ENCODE measurements around the gene CLIP4.
"Not testable (repeated sequence)": the region's sequence is repeated elsewhere in the genome, so short reads cannot be mapped to it uniquely, and the experiment has no call there.

The CLIP4 gene, protein sequence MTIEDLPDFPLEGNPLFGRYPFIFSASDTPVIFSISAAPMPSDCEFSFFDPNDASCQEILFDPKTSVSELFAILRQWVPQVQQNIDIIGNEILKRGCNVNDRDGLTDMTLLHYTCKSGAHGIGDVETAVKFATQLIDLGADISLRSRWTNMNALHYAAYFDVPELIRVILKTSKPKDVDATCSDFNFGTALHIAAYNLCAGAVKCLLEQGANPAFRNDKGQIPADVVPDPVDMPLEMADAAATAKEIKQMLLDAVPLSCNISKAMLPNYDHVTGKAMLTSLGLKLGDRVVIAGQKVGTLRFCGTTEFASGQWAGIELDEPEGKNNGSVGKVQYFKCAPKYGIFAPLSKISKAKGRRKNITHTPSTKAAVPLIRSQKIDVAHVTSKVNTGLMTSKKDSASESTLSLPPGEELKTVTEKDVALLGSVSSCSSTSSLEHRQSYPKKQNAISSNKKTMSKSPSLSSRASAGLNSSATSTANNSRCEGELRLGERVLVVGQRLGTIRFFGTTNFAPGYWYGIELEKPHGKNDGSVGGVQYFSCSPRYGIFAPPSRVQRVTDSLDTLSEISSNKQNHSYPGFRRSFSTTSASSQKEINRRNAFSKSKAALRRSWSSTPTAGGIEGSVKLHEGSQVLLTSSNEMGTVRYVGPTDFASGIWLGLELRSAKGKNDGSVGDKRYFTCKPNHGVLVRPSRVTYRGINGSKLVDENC

DNA sequence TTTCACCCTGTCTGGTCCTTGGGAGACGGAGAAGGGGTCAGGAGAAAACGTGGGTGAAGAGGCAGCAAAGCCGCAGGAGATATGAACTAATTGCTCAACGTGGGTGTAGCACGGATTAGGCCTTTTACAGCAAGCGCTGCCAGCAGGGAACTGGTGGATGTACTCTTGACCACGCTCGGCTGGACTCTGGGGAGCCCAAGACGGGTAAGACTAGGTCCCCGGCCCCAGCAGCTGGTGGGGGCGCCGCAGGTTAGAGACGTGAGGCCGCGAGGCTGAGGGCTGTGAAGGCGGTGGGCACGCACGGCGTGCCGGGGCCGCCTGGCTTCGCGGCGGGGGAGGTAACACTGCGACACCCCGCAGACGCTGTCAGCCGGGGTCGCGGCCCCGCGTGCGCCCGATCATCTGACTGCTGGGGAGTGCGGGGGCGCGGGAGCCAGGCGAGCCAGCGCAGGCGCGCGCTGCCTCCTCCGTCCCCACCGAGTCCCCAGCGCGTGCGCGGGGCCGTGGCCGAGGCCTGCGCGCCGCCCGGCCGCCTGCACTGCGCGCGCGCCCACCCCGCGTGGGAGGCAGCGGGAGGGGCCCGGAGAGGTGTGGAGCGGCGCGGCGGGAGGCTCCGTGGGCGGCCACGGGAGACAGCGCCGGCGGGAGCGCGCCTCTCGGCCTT, at the start of gene CLIP4:
CLIP4 (plus strand) TSS at position 470 of the 664 bp plus-strand sequence. CDS start 5,974 bp downstream, outside the sequence.
- peak; percentile 96 for DNase-seq (ENCODE audit: low spot score)

DNA sequence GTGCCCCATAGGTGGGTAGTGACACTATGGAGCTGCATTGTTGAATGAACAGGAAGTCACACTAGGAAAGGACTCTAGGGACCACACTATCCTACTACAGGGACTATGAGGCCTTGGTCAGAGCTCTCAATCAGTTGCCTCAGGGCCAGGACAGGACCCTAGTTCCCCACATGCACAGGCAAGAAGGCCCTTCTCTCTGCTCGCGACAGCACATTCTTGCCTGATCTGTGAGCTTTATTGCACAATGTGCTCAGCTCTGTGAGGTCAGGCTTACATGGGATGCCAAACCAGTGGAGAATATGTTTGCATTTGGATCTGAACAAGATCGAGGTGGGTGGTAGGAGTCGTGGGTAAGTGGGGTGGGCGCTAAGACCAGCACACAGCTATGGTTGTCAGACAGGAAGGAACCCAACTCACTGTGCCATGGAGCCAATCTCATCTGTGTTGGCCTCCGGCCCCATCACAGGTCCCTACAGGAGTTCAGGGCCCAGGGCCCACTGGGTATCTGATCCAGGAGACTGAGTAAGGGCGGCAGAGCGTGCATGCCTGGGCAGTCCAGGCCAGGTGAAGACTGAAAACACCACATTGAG, 48.8 kb upstream of the CLIP4 start:
- DNase-seq (ENCODE audit: low spot score): peak; percentile 68

DNA sequence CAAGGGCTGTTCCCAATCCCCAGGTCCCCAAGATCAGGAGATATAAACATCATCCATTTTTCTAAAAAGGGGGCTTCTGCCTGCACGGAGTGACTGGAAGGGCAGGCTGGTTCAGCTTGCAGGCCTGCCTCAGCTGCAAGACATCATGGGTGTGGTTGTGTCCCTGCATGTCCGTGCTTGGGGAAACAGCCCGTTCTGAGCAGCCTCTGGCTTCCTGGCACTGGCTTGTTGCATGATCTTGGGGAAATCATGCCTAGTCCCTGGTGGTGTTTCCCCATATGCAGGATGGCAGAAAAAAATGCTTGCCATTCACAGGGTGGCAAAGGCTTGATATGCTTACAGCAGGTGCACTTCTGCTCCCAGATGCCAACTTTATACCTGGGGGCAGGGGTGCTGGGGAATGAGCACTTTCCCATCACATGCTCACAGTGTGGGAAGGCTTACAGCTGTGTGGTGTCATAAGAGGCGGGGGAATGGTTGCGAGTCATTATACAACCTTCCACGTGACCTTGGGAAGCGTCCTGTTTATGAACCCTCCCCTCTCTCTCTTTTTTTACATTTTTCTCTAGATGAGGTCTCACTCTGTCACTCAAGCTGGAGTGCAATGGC, 48.1 kb upstream of the CLIP4 start:
- DNase-seq (ENCODE audit: low spot score): no peak

DNA sequence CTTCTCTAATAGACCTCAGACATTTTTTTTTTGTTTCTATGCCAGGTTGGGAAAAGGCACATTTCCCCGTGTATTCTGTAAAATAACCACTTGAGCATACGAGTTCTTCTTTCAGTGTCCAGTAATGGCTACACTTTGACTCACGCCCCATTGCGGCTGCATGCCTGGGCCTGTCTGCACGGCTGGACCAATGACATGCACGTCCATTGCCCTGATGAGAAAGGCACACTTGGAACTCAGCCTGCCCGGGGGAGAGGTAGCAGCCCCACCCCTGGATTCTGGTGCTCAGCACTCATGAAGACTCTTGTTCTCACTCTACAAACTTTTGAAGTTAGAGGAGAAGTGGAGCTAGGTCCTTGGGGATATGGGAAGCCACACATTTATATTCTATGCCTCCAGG, 46.7 kb upstream of the CLIP4 start:
- DNase-seq (ENCODE audit: low spot score): no peak

DNA sequence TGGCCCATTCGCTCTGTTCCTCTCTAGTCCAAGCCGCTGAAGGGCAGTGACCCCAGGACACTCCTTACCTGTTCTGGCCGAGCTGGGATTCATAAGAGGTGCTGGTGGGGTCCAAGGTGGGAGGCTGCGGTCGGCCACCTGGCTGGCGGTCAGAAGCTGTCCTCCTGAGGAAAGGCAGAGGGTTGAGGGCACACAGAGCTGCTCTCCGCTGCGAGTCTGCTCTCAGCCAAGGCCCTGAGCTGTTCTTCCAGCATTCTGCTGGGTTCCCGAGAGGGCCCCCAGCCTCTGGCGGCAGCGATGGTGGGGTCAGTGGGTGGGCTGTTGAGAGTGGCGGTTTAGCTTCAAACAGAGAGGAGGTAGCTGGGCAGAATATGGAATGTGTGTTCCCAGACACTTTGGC, 44.7 kb upstream of the CLIP4 start:
- no peak for DNase-seq (ENCODE audit: low spot score)

DNA sequence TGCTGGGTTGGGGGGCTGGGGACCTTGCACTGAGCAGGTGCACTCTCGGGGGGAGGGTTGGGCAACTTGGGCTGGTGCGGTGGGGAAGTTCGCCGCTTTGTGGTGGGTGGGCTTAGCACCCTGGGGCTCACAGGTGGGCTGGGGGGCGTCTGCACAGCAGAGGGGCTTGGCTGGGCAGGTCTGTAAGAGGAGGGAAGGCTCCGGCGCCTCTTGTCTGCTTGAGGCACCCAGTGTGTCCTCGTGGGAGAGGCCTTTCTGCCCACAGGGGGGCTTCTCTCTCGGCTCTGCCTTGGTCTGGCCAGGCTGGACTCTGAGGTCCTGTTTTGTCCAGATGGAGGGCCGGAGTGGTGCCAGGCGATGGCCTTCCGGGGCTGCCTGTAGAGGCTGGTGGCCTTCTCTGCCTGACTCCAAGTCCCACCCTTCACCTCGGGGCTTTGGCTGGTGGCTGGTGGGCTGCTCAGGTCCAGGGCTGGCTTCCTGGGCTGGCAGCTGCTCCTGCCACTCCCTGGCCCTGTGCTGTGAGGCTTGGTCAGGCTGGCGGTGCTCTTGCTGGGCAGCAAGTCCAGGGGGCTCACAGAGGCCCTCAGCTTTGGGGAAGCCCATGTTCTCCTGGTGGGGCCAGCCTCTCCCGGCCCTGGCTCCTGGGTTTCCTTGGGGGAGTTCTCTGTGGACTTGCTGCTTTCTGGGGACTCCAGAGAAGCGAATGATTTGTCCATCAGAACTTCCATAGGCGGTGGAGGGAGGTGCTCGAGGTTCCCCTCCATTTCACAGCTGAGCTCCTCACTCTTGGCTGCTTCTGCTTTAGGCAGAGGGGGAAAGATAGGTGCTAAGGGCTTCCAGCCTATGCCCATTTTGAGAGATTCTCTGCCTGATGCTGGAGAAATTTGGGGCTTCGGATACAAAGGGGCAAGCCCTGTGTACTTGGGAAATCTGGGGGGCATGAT, 43.9 kb upstream of the CLIP4 start:
- DNase-seq (ENCODE audit: low spot score): no peak

DNA sequence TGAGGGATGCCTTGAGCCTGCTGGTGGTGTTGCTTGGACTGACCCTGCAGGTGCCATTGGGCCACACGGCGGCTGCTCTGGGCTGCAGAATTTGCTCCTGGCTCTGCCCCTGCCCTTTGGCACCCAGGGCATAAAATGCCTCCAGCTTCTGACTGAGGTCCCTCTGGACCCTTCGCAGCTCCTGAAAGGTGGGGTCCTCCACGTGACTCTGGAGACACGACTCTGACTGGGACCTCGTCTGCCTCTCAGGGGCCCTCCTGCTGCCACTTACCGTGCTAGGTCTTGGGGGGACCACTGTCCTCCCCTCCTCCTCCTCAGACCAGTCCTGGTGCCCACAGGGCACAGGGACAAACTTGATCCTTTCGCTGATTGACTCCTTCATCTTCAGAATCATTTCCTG, 43.0 kb upstream of the CLIP4 start:
- no peak for DNase-seq (ENCODE audit: low spot score)

DNA sequence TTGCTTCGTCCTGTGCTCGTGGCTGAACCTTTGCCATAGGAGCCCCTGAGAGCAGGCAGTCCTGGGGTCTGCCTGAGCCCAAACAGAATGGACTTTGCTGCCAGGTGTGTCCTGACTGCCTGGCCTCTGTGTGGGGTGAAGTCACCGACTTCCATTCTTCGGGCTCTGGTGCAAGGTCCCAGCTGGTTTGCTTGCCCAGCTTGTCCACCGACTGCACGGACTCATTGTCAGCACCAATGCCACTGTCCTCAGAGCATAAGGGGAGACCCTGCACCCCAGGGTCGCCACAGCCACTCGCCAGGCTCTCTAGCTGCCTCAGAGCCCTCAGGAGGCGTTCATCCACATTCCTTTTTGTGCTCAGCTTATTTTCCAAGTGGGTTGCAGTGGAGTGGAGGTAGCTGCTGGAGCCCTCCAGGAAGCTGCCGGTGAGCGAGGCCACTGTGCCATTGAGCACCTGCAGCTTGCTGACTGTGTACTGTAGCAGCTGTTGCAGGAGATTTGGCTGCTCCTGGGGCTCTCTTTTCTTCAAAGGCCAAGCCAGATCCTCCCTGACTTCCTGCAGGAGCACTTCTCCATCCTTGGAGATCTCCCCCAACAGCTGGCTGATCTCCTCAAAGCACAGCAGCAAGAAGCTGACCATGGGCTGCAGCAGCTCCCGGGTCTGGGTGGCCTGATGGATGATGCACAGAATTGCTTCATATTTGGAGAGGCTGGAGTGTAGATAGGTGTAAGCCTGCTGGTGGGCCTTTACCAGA, 42.1 kb upstream of the CLIP4 start:
- DNase-seq (ENCODE audit: low spot score): no peak

DNA sequence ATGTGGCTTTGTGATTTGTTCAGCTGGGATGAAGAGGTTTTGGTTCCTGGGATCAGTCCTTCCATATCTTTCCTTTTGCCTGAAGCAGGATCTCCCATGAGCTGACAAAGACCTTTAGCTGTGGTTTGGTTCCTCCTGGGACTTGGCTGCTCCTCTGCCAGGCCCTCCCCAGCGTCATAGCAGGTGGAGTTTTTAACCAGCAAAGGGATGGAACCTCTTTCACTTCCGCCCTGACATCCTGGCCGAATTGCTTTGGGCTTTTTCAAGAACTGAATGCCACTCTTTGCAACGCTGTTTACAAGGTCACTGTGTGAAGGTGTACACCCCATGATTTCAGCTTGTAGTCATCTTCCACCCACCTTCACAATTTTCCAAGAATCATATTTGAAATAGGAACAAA, 41.3 kb upstream of the CLIP4 start:
- DNase-seq (ENCODE audit: low spot score): no peak

DNA sequence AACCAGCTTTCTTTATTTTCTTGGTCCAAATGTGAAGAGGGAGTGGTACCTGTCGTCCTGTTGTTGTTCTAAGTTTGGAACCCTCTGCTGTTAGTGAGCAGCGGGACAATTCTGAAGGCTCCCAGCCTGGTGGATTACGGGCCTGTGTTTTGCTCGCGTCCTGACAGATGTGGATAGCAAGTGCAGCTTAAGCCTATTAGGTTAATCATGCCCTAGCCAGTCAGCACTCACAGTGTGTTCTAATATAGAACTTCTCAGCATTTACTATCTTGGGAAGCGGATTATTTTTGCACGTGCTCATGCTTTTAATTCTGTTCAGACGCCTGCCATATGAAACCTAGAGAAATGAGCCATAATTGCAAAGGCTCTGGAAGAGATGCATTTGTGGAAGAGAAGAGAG, 40.8 kb upstream of the CLIP4 start, which contains the start of gene PCARE:
PCARE (minus strand) TSS at position 113 of the 400 bp plus-strand sequence. CDS start 262 bp downstream, outside the sequence.
- DNase-seq (ENCODE audit: low spot score): no peak

DNA sequence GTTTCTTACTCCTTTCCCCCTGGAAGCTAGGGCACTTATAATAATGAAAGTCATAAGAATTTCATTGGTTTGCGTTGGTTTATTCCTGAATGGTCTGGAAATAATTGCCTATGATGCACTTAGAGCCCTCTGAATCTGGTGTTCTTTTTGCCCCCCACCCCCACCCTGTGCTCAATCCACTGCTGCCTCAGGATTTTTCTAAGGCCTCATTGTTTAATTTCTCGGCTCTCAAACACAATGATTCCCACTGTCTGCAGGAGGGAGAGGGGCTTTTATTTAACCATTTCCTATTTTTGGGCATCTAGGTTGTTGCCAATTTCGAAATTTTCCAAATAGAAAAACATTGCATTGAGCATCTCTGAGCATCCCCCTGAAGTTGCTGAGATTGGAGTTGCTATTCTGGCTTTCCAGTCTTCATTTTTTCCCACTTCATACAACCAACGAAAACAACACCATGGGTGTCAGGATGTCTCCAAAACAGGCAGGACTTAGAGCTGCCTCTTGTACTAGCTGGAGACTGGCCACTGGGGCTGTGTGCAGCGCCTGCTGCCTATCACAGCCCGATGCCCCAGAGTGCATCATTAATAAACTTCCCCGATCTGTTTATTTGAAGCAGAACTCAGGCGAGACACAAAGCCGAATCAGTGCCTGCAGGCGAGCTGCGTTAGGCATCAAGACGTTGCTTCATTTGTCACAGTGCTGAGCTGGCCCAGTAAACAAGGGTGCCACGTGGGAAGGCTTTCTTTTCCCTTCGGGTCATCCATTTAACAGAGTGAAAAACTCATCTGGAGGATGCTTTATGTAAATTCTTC, 39.1 kb upstream of the CLIP4 start:
- no peak for DNase-seq (ENCODE audit: low spot score)

DNA sequence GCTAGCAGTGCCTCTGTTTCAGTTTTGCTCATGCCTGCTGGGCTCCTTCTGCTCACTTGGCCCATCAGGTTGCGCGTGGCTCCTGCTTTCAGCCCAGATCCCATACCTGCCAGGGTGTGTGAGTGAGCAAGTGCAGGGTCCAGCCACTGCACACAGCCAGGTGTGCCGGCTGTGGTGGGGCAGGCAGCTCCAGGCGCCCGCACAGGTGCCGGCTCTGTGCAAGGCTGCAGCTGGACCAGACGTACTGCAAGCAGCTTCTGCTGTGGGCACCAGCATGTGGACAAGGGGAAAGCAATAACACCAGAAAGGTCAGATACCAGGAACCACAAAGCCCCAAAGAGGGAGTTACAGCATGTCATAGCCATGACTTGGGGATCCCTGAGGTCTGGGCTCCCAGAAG, 35.3 kb upstream of the CLIP4 start:
- DNase-seq (ENCODE audit: low spot score): no peak

DNA sequence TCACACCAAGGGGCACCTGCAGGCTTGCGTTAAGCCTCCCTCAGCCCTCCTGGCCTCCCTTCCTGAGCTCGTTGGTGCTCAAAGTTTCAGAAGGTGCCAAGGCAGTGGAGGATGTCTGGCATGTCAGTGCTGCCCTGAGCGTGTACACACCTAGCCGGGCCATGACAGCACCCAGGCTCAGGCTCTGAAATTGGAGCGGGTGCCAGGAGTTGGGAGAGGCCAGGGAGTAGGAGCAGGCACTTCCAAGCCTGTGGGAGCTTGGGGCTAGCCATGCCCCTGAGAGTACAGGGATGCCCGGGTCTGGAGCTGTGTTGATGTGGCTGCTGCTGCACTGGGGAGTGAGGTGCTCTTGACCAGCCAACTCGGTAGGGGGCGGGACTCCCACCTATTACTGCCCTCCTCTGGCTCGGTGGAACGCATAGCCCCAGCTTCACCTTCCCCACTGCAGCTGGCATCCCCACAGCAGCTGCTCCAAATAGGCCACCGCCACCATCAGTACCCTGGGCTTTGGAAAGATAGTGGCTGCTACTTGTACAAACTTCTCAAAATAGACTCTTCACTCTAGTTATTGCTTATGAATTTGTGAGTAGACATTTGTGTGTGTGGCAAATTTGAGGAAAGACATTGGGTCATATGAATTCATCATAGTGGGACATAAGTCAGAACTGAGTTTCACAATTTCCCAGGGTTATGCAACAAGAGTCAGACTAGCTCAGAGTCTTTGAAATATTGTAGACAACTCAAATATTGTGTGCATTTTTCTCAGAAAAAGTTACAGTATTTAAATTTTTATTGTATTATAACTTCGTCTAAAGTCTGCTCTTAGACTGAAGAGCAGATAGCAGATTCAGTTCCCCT, 34.1 kb upstream of the CLIP4 start:
- no peak for DNase-seq (ENCODE audit: low spot score)

DNA sequence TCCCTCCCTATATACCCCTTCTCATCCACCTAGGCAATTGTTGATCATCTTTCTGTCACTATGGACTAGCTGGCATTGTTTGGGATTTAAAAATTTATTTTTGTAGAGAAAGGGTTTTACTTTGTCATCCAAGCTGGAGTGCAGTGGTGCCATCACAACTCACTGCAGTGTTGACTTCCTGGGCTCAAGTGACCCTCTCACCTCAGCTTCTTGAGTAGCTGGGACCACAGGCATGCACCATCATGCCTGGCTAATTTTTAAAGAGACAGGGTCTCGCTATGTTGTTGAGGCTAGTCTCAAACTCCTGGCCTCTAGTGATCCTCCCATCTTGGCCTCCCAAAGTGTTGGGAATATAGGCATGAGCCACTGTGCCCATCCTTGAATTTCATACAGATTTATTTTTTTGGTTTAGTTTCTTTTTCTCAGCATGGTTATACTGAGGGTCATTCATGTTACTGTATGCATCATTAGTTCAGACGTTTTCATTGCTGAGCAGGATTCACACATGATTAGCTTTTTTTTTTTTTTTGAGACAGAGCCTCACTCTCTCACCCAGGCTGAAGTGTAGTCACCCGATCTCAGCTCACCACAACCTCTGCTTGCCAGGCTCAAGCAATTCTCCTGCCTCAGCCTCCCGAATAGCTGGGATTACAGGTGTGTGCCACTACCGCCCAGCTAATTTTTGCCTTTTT, 32.3 kb upstream of the CLIP4 start:
- no peak for DNase-seq (ENCODE audit: low spot score)

DNA sequence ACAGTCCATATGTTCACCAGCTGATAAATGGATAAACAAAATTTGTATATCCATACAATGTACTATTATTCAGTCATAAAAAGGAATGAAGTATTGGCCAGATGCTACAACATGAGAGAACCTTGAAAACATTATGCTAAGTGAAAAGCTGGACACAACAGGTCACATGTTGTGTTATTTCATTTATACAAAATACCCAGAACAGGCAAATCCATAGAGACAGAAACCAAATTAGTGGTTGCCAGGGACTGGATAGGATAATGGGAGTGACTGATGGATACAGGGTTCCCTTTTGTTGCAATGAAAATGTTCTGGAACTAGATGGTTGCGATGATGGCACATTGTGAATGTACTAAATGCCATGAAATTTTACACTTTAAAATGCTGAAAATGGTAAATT, 30.7 kb upstream of the CLIP4 start:
- DNase-seq (ENCODE audit: low spot score): no peak

DNA sequence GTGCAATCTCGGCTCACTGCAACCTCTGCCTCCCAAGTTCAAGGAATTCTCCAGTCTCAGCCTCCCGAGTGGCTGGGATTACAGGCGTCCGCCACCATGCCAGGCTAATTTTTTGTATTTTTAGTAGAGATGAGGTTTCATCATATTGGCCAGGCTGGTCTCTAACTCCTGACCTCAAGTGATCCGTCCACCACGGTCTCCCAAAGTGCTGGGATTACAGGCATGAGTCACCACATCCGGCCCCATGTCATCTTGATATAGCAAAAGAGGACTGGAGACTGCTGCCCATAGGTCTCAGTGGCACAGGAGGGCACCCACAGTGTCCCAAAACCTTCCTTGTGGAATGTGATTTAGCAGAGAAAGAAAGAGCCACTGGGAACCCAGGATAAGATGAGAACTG, 24.9 kb upstream of the CLIP4 start:
- DNase-seq (ENCODE audit: low spot score): not testable (repeated sequence)

DNA sequence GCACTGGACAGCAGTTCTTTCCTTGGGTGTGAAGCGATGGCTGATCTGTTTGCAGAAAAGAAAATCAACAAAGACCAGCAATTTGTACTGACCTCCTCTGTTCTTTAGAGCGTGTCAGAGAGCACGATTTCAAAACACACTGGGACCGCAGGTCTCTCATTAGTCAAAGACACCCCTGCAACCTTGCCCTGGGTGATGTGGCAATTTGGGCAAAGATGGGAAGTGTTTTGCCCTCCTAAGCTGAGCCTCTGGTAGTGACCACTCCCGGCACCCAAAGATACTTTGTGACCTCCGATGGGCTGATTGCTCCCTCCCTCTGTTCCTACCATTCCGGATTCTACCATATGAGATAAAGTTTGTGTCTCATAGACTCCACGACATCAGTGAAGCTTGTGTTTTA, 18.2 kb upstream of the CLIP4 start:
- DNase-seq (ENCODE audit: low spot score): no peak

DNA sequence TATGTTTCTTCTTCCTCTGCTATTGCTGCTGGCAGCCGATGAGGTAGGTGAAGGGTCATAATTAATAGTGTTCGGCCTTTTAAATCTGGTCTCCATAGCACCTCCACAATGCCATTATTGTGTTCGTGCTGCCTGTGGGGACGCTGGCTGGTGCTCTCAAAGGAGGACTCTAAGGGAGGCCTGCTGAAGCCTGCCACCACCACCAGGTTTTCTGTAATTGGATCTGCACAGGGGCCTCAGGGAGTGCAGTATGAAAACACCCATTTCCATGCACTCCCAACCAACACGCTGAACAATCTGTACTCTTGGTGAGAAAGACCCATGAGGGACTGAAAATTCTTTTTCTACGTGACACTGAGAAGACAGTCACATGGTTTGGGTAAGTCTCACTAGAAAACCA, 17.6 kb upstream of the CLIP4 start:
- no peak for DNase-seq (ENCODE audit: low spot score)
